ENCODE measurements around the gene TMED4.

DNA sequence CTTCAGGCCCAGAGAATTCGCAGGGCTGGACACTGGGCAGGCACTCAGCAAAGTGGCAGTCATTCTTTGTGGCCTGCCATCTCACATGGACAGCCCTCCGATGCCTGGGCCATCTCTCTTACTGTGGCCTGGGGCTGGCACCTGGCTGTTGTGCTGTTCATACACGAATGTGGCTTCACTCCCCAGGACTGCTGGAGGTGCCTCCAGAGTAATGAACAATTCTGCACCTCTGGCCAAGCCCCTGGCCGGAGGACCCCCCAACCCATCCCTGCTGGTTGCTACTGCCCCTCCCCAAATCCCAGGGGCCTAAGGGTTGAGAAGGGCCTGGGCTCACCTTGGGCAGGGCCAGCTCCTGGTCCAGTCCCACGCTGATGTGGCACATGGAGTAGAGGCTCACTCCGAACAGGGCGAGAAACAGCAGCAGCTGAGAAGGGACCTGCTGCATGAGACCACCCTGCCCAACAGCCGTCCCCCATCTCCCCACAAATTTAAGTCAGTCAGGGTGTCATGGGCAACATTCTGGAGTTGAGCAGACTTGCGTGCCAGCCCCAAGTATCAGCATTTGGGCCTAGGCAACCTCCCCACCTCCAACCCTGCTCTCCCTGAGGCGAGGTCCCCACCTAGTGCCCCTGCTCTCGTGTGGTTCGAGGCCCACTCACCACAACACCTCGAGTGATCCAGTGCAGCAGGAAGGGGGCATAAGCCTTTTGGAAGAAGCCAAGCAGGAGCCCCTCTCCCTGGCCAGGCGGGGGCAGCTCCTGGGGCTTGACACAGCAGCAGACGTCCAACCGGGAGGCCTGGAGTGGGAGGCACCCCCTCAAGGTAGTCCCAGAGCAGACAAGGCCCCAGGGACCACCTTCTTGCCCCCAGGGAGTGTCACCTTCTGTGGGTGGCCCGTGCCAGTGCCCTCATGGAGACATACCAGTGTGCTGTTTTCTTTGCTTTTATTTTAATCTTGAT is 50.3 kb downstream of the TMED4 start:
- TF ChIP-seq CTCF (IDR thresholded peaks at IDR 0.05 in 4 of 5, conservative IDR thresholded peaks at IDR 0.05 in 1 of 5) (no peak), POLR2A (IDR thresholded peaks at IDR 0.05) (no peak)

Measured in gastrocnemius medialis (tissue), 4 donors.